ENCODE data around the gene MPHOSPH8. TPM values are rescaled to one million over a fixed set of nuclear protein-coding genes. Genes with fewer than 3 reads are reported as not detected.
"Not testable (repeated sequence)": the region's sequence is repeated elsewhere in the genome, so short reads cannot be mapped to it uniquely, and the experiment has no call there.

The MPHOSPH8 gene
- total RNA-seq, 1 donor from 2014 or later: 34.1 TPM

- intact Hi-C loops (cut with DNase I): no loop called here
- DNase-seq (ENCODE audit: low spot score): no peak
Measured at GRCh38 chr13:19618977-19619376, 14.5 kb upstream of the MPHOSPH8 start.

GRCh38 chr13:19622193-19622592, 11.3 kb upstream of the MPHOSPH8 start:
- intact Hi-C loops (cut with DNase I): no loop called here

GRCh38 chr13:19624265-19624664, 9.2 kb upstream of the MPHOSPH8 start:
- no peak for DNase-seq (ENCODE audit: low spot score)
- intact Hi-C loops (cut with DNase I): no loop called here

More at GRCh38 chr13:19622193-19622592, 11.3 kb upstream of the MPHOSPH8 start:
- DNase-seq (ENCODE audit: low spot score): no peak

GRCh38 chr13:19632915-19633478, 462 bp upstream of the MPHOSPH8 start:
- no peak for DNase-seq (ENCODE audit: low spot score)
- intact Hi-C loops (cut with DNase I): loop anchor here (5.0 to 10.0 kb wide), 3 partner anchors 149 to 324 kb away; partner anchors contain the start of genes PSPC1, ZMYM2 and ZMYM5

- DNase-seq (ENCODE audit: low spot score): no peak
- intact Hi-C loops (cut with DNase I): loop anchor here (5.0 to 10.0 kb wide), 3 partner anchors 148 to 323 kb away; partner anchors contain the start of genes PSPC1, ZMYM2 and ZMYM5
Measured at GRCh38 chr13:19634256-19634740, 839 bp downstream of the MPHOSPH8 start.

- intact Hi-C loops (cut with DNase I): loop anchor here (10.0 kb wide), 1 partner anchor 229 kb away; the partner anchor contains the start of gene ZMYM5
Measured at GRCh38 chr13:19635926-19636325, 2.5 kb downstream of the MPHOSPH8 start.

GRCh38 chr13:19643652-19644051, 10.2 kb downstream of the MPHOSPH8 start:
- intact Hi-C loops (cut with DNase I): no loop called here
- no peak for DNase-seq (ENCODE audit: low spot score)

More at GRCh38 chr13:19635926-19636325, 2.5 kb downstream of the MPHOSPH8 start:
- DNase-seq (ENCODE audit: low spot score): not testable (repeated sequence)

GRCh38 chr13:19645000-19645399, 11.5 kb downstream of the MPHOSPH8 start:
- intact Hi-C loops (cut with DNase I): no loop called here
- DNase-seq (ENCODE audit: low spot score): no peak

GRCh38 chr13:19646063-19646462, 12.6 kb downstream of the MPHOSPH8 start:
- intact Hi-C loops (cut with DNase I): no loop called here
- no peak for DNase-seq (ENCODE audit: low spot score)

GRCh38 chr13:19650742-19651141, 17.3 kb downstream of the MPHOSPH8 start:
- no peak for DNase-seq (ENCODE audit: low spot score)
- intact Hi-C loops (cut with DNase I): no loop called here

GRCh38 chr13:19657872-19658591, 24.6 kb downstream of the MPHOSPH8 start:
- intact Hi-C loops (cut with DNase I): no loop called here

GRCh38 chr13:19658831-19659230, 25.4 kb downstream of the MPHOSPH8 start:
- DNase-seq (ENCODE audit: low spot score): no peak
- intact Hi-C loops (cut with DNase I): no loop called here

More at GRCh38 chr13:19657872-19658591, 24.6 kb downstream of the MPHOSPH8 start:
- no peak for DNase-seq (ENCODE audit: low spot score)

- DNase-seq (ENCODE audit: low spot score): no peak
- intact Hi-C loops (cut with DNase I): no loop called here
Measured at GRCh38 chr13:19661126-19661525, 27.7 kb downstream of the MPHOSPH8 start.

- intact Hi-C loops (cut with DNase I): no loop called here
- no peak for DNase-seq (ENCODE audit: low spot score)
Measured at GRCh38 chr13:19661561-19661960, 28.1 kb downstream of the MPHOSPH8 start.

- intact Hi-C loops (cut with DNase I): no loop called here
- no peak for DNase-seq (ENCODE audit: low spot score)
Measured at GRCh38 chr13:19663416-19663979, 30.0 kb downstream of the MPHOSPH8 start.

GRCh38 chr13:19664481-19665230, 31.2 kb downstream of the MPHOSPH8 start:
- DNase-seq (ENCODE audit: low spot score): no peak

GRCh38 chr13:19665427-19665859, 32.0 kb downstream of the MPHOSPH8 start:
- no peak for DNase-seq (ENCODE audit: low spot score)
- intact Hi-C loops (cut with DNase I): no loop called here

More at GRCh38 chr13:19664481-19665230, 31.2 kb downstream of the MPHOSPH8 start:
- intact Hi-C loops (cut with DNase I): no loop called here

GRCh38 chr13:19668778-19669177, 35.3 kb downstream of the MPHOSPH8 start:
- no peak for DNase-seq (ENCODE audit: low spot score)
- intact Hi-C loops (cut with DNase I): no loop called here

- intact Hi-C loops (cut with DNase I): no loop called here
- no peak for DNase-seq (ENCODE audit: low spot score)
Measured at GRCh38 chr13:19670147-19670546, 36.7 kb downstream of the MPHOSPH8 start.

- intact Hi-C loops (cut with DNase I): no loop called here
- no peak for DNase-seq (ENCODE audit: low spot score)
Measured at GRCh38 chr13:19672990-19673389, 39.5 kb downstream of the MPHOSPH8 start.

Data from cardiac septum (tissue), 1 donor.